ENCODE data around the gene DDAH1. TPM values are rescaled to one million over a fixed set of nuclear protein-coding genes. Genes with fewer than 3 reads are reported as not detected.

DDAH1 gene
- total and polyA plus RNA-seq, 12 donors, result 2.4 to 84.5 (median 58.4) TPM

GRCh38 chr1:85273397-85273796 lies 191.6 kb downstream of the DDAH1 start:
- DNase-seq, result no peak
- no peaks in the 10 kb centered on the region for H3K27me3 ChIP-seq
- TF ChIP-seq CTCF (IDR thresholded peaks at IDR 0.05), result no peak
- no peak for TF ChIP-seq POLR2A (IDR thresholded peaks at IDR 0.05)
- peaks cover 5 to 29% of the 10 kb centered on the region in 2 donors for H3K4me1 ChIP-seq (replicated peaks in 1 of 2)
- intact Hi-C loops (cut with DNase I), result no loop called here
- H3K27ac ChIP-seq, result no peak overlapping the region
- no peaks in the 10 kb centered on the region for H3K9me3 ChIP-seq (replicated peaks in 1 of 3)
- no peak overlapping the region for H3K4me3 ChIP-seq
- peaks cover 0 to 26% of the 10 kb centered on the region in 2 donors for H3K36me3 ChIP-seq (replicated peaks in 1 of 2)

- WGBS, 4 donors, result 90 to 97% (median 93%) methylated on average over 5 of the region's 5 CpGs
- Histone ChIP-seq H3K4me1 (replicated peaks in 1 of 2) (peaks cover 0 to 12% of the 10 kb centered on the region in 2 donors), H3K9me3 (replicated peaks in 1 of 3) (no peaks in the 10 kb centered on the region), H3K27me3 (no peaks in the 10 kb centered on the region), H3K27ac (no peak overlapping the region), H3K4me3 (no peak overlapping the region), H3K36me3 (replicated peaks in 1 of 2) (peaks cover 0 to 49% of the 10 kb centered on the region in 2 donors)
- intact Hi-C loops (cut with DNase I), result no loop called here
- no peak for DNase-seq
- TF ChIP-seq CTCF (IDR thresholded peaks at IDR 0.05), result no peak
- TF ChIP-seq POLR2A (IDR thresholded peaks at IDR 0.05), result no peak
Observed at GRCh38 chr1:85268801-85269585, 196.0 kb downstream of the DDAH1 start.

Small RNAs within 50 kb of the gene (small RNA-seq; reads per million reads assigned to genes)
- 0 reads per million in 2 donors for gene RF00019

Other genes starting within 250 kb of the DDAH1 start
- 10 to 100 TPM in 8 of 9 donors, 1 to 10 TPM in 1; 6.5 to 28.9 (median 17.9) TPM for gene C1orf52, start 205.5 kb downstream of the DDAH1 start, total RNA-seq
- 10 to 100 TPM; 18.0 to 29.1 (median 22.8) TPM for gene C1orf52, start 205.5 kb downstream of the DDAH1 start, polyA plus RNA-seq
- gene BCL10, start 188.5 kb downstream of the DDAH1 start, total RNA-seq, result 10 to 100 TPM; 12.3 to 34.6 (median 22.7) TPM
- 10 to 100 TPM in 1 of 3 donors, 1 to 10 TPM in 2; 5.5 to 17.8 (median 5.6) TPM for gene BCL10, start 188.5 kb downstream of the DDAH1 start, polyA plus RNA-seq
- gene CCN1, start 115.6 kb upstream of the DDAH1 start, total RNA-seq, result 100 to 1,000 TPM in 2 of 9 donors, 10 to 100 TPM in 6, 1 to 10 TPM in 1; 1.8 to 152 (median 39.7) TPM
- gene CCN1, start 115.6 kb upstream of the DDAH1 start, polyA plus RNA-seq, result 100 to 1,000 TPM in 1 of 3 donors, 10 to 100 TPM in 2; 64.6 to 125 (median 90.4) TPM
- 10 to 100 TPM in 3 of 9 donors, 1 to 10 TPM in 6; 4.5 to 11.6 (median 9.7) TPM for gene ZNHIT6, start 243.3 kb upstream of the DDAH1 start, total RNA-seq
- 10 to 100 TPM in 2 of 3 donors, 1 to 10 TPM in 1; 7.9 to 21.1 (median 17.4) TPM for gene ZNHIT6, start 243.3 kb upstream of the DDAH1 start, polyA plus RNA-seq